Skin of body (tissue), 2 donors: ENCODE measurements around the gene C13orf42. TPM values are rescaled to one million over a fixed set of nuclear protein-coding genes. Genes with fewer than 3 reads are reported as not detected.

ENCODE experiments used
- DNase-seq: peaks from one replicate; lab custom pipeline; 2025; lab: John Stamatoyannopoulos, UW
- total RNA-seq: library from RNA; depleted of rRNA; stranded (reverse); fragments of >200 nt; gene quantifications from one replicate; pipeline ENCODE4 v1.2.3, GENCODE V29; 2014

Gene C13orf42
- not detected for total RNA-seq

- no peak for DNase-seq
Measured at GRCh38 chr13:51111174-51111573, at the start of gene C13orf42. Gene C13orf42 (minus strand): TSS chr13:51111274. CDS start chr13:51111209, 65 bp downstream.

- DNase-seq: peak; percentile 82
Measured at GRCh38 chr13:51158880-51159518, 47.9 kb upstream of the C13orf42 start.

- no peak for DNase-seq
Measured at GRCh38 chr13:51158365-51158764, 47.3 kb upstream of the C13orf42 start.

GRCh38 chr13:51156648-51157047 is 45.6 kb upstream of the C13orf42 start:
- DNase-seq: no peak

GRCh38 chr13:51155776-51156515 is 44.9 kb upstream of the C13orf42 start:
- peak; percentile 77 for DNase-seq

- DNase-seq: no peak
Measured at GRCh38 chr13:51155161-51155560, 44.1 kb upstream of the C13orf42 start.

GRCh38 chr13:51154029-51154555 is 43.0 kb upstream of the C13orf42 start:
- DNase-seq: no peak

- DNase-seq: no peak
Measured at GRCh38 chr13:51153527-51153926, 42.5 kb upstream of the C13orf42 start.

- DNase-seq: no peak
Measured at GRCh38 chr13:51152701-51153100, 41.6 kb upstream of the C13orf42 start.

- no peak for DNase-seq
Measured at GRCh38 chr13:51151463-51151862, 40.4 kb upstream of the C13orf42 start.

- peak; percentile 86 for DNase-seq
Measured at GRCh38 chr13:51148952-51149573, 38.0 kb upstream of the C13orf42 start.

GRCh38 chr13:51148223-51148951 is 37.3 kb upstream of the C13orf42 start:
- DNase-seq: no peak

- DNase-seq: no peak
Measured at GRCh38 chr13:51147732-51148131, 36.7 kb upstream of the C13orf42 start.

- DNase-seq: no peak
Measured at GRCh38 chr13:51146667-51147066, 35.6 kb upstream of the C13orf42 start.

- no peak for DNase-seq
Measured at GRCh38 chr13:51137250-51137649, 26.2 kb upstream of the C13orf42 start.

GRCh38 chr13:51136276-51136980 is 25.4 kb upstream of the C13orf42 start:
- no peak for DNase-seq

GRCh38 chr13:51134763-51135365 is 23.8 kb upstream of the C13orf42 start:
- no peak for DNase-seq

- DNase-seq: no peak
Measured at GRCh38 chr13:51130348-51130747, 19.3 kb upstream of the C13orf42 start.

- DNase-seq: no peak
Measured at GRCh38 chr13:51125495-51126226, 14.6 kb upstream of the C13orf42 start.
